Bronchial epithelial cell (primary cell): Measurements from ENCODE around the gene TRPM3. TPM values are rescaled to one million over a fixed set of nuclear protein-coding genes. Genes with fewer than 3 reads are reported as not detected.
"Not testable (repeated sequence)": the region's sequence is repeated elsewhere in the genome, so short reads cannot be mapped to it uniquely, and the experiment has no call there.

Experiments used
- DNase-seq: peaks from one replicate; pipeline ENCODE4 v3.0.0-alpha.2; 2010; ENCODE audit warnings: low read depth
- FAIRE-seq: peaks from 2 replicates; lab custom pipeline; 2011; peaks lifted over from hg19 to GRCh38; lab: Jason Lieb, UNC
- H3K27me3 ChIP-seq: 2 replicates; pipeline ENCODE4 v1.5.1; 2011; ENCODE audit warnings: low read length; ENCODE audit not compliant: control insufficient read depth, insufficient read depth
- H3K36me3 ChIP-seq: 2 replicates; pipeline ENCODE4 v1.5.1; 2011; ENCODE audit warnings: low read length; ENCODE audit not compliant: control insufficient read depth, insufficient read depth
- H3K4me3 ChIP-seq: 2 replicates; pipeline ENCODE4 v1.5.1; 2011; ENCODE audit warnings: mild to moderate bottlenecking, low read depth, low read length, control low read depth
- CTCF ChIP-seq: IDR thresholded peaks from 2 replicates; pipeline ENCODE4 v1.5.1; 2011; ENCODE audit warnings: mild to moderate bottlenecking, moderate library complexity, low read length, control low read depth, inconsistent platforms; ENCODE audit not compliant: insufficient read depth, severe bottlenecking
- total RNA-seq: library from RNA; depleted of rRNA; stranded (reverse); fragments of >200 nt; gene quantifications from 2 replicates; pipeline ENCODE4 v1.2.1, GENCODE V29; 2014

The TRPM3 gene
- total RNA-seq, 1 donor from 2014 or later = not detected

GRCh38 chr9:70971723-70972122 is 149.7 kb downstream of the TRPM3 start:
- no peaks in the 10 kb centered on the region for H3K36me3 ChIP-seq
- no peak for TF ChIP-seq CTCF
- no peaks in the 10 kb centered on the region for H3K27me3 ChIP-seq
- DNase-seq = peak; percentile 41
- no peak overlapping the region for H3K4me3 ChIP-seq
- FAIRE-seq = no peak

- not testable (repeated sequence) for H3K36me3 ChIP-seq, DNase-seq, FAIRE-seq, H3K27me3 ChIP-seq, H3K4me3 ChIP-seq
Observed at GRCh38 chr9:70966380-70966779, 155.0 kb downstream of the TRPM3 start.

GRCh38 chr9:70964861-70965260 is 156.6 kb downstream of the TRPM3 start:
- TF ChIP-seq CTCF = no peak
- FAIRE-seq (no peak), DNase-seq (no peak)
- H3K4me3 ChIP-seq = no peak overlapping the region
- H3K36me3 ChIP-seq = no peaks in the 10 kb centered on the region
- H3K27me3 ChIP-seq = no peaks in the 10 kb centered on the region

- Histone ChIP-seq H3K36me3 (no peaks in the 10 kb centered on the region), H3K4me3 (no peak overlapping the region), H3K27me3 (no peaks in the 10 kb centered on the region)
- DNase-seq (no peak), FAIRE-seq (no peak)
- TF ChIP-seq CTCF = no peak
Observed at GRCh38 chr9:70963554-70963953, 157.9 kb downstream of the TRPM3 start.

- FAIRE-seq = no peak
- no peak overlapping the region for H3K4me3 ChIP-seq
- TF ChIP-seq CTCF = no peak
- H3K27me3 ChIP-seq = no peaks in the 10 kb centered on the region
- peak; percentile 17 for DNase-seq
- H3K36me3 ChIP-seq = no peaks in the 10 kb centered on the region
Observed at GRCh38 chr9:70962761-70963440, 158.5 kb downstream of the TRPM3 start.

GRCh38 chr9:70959366-70959765 is 162.1 kb downstream of the TRPM3 start:
- no peak for FAIRE-seq
- no peaks in the 10 kb centered on the region for H3K27me3 ChIP-seq
- TF ChIP-seq CTCF = no peak
- DNase-seq = no peak
- H3K4me3 ChIP-seq = no peak overlapping the region
- no peaks in the 10 kb centered on the region for H3K36me3 ChIP-seq
